Anterior cingulate cortex (tissue), 58 donors: Measurements from ENCODE around the gene GATAD2A.

Experiments
- DNase-seq, 58 donors: peaks; one replicate each; lab custom pipeline; 2025; lab: John Stamatoyannopoulos, UW

The GATAD2A gene

GRCh38 chr19:19525611-19526380 lies 120.3 kb downstream of the GATAD2A start:
- DNase-seq = no peak

- DNase-seq = peak in 23 of 58 donors; percentile 10 to 43 (median 22)
Measured at GRCh38 chr19:19526581-19527370, 121.3 kb downstream of the GATAD2A start.

- DNase-seq = no peak
Measured at GRCh38 chr19:19527371-19527656, 121.8 kb downstream of the GATAD2A start.

DNA sequence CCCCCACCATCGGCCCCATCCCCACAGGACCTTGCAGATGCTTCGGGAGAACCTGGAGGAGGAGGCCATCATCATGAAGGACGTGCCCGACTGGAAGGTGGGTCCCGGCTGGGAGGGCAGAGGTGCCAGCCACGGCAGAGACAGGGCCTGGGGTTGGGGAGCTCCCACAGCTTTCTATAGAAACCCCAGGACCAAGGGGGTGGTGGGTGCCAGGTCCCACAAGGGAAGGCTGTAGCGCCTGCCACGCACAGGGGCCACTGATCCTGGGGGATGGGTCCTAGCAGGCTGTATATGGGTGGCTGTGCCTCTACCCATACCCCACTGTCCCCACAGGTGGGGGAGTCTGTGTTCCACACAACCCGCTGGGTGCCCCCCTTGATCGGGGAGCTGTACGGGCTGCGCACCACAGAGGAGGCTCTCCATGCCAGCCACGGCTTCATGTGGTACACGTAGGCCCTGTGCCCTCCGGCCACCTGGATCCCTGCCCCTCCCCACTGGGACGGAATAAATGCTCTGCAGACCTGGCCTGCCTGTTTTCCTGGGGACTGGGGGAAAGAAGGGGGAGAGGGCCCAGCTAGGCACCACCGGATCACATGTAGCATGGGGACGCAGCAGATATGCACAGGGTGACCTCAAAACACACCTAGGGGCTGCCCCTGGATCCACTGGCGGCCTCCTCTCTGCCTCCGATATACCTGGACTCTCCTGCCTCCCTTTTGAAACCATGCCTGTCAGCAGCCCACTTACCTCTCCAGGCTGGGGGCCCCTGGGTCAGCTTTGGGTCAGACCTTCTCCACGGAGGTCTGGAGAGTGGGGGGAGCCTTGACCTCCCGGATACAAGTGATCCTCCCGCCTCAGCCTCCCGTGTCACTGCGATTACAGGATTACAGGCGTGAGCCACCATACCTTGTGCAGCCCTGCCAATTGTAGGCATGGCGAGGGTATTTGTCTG lies 122.5 kb downstream of the GATAD2A start:
- no peak for DNase-seq

DNA sequence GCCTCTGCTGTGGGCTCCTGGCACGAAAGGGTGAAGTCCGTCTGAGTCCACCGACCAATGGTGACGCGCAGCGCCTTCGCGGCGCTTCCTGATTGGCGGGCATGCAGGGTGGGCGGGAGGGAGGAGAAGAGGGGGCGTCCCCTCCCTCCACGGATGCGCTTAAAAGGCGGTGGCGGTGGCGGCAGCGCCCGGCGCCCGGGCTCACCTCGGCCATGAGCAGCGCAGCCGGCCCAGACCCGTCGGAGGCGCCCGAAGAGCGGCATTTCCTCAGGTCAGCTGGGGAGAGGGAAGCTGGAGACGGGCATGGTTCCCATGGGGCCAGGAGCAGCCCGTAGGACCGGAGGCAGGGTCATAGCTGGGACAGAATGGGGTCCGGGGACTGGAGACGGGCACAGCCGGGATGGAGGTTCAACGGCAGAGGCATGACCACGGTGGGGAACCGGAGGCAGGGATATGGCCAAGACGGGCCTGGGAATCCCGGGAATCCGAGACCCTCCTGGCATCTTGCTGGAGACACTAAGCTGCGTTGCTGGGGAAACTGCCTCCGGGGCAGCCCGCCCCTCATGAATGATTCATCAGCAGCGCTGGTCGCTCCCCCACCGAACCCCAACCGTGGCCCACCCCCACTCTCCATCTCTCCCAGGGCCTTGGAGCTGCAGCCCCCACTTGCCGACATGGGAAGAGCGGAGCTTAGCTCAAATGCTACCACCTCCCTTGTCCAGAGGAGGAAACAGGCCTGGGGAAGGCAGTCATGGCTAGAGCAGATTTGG lies 123.4 kb downstream of the GATAD2A start, which contains the start of gene YJEFN3:
TSS of gene YJEFN3 (plus strand) at position 191 of the 770 bp plus-strand sequence. CDS start at position 213, 22 bp downstream.
- DNase-seq = peak in 57 of 58 donors; percentile 9 to 90 (median 65)

DNA sequence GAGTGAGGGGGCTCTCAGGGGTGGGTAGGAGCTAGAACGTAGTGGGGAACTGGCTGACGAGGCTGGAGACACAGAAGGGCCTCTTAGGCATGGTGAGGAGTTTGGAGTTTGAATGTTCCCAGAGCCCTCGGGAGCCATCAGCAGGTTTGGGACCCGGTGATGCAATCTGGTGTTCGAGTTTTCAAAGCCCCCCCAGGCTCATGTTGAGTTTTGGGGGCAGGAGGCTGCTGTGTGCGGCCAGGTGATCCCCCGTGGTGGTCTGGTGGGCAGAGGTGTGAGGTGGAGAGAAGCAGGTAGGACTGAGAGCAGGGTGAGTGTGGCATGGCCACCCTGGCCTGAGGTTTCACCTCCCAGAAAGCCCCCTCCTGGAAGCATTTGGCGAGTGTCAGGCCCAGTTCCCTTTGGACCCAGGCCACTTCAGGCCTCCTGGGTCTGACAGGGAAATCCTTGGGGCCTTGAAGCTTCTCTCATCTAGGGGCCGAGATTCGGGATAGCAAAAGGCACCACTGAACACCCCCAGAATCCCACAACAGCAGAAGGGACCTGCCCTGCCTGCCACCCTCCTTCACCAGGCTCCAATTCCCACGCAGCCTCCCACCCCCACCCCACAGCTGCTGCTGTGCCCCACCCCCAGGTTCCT lies 124.4 kb downstream of the GATAD2A start:
- no peak for DNase-seq

- peak in 15 of 58 donors; percentile 11 to 51 (median 29) for DNase-seq
Measured at GRCh38 chr19:19530423-19530804, 124.9 kb downstream of the GATAD2A start.

- no peak for DNase-seq
Measured at GRCh38 chr19:19530889-19531288, 125.4 kb downstream of the GATAD2A start.

GRCh38 chr19:19531951-19532805 lies 126.7 kb downstream of the GATAD2A start:
- peak in 56 of 58 donors; percentile 12 to 96 (median 64) for DNase-seq

GRCh38 chr19:19532806-19533701 lies 127.6 kb downstream of the GATAD2A start:
- DNase-seq = no peak

DNA sequence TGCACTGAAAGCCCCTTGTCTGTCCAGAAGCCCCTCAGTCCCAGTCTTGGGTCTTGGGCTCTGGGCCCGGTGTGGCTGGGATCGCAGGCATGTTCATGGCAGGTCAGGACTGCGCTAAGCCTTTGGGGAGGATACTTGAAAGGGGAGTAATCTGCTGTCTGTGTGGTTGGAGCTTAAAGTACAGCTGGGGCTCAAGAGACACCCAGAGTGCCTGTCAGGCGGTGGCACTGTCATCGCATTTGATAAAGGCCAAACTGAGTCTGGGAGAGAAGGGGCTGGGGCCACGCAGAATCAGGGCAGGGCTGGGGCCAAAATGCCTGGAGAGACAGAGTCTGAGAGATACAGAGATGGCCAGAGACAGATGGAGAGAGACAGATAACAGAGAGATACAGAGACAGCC lies 128.4 kb downstream of the GATAD2A start:
- DNase-seq = no peak

DNA sequence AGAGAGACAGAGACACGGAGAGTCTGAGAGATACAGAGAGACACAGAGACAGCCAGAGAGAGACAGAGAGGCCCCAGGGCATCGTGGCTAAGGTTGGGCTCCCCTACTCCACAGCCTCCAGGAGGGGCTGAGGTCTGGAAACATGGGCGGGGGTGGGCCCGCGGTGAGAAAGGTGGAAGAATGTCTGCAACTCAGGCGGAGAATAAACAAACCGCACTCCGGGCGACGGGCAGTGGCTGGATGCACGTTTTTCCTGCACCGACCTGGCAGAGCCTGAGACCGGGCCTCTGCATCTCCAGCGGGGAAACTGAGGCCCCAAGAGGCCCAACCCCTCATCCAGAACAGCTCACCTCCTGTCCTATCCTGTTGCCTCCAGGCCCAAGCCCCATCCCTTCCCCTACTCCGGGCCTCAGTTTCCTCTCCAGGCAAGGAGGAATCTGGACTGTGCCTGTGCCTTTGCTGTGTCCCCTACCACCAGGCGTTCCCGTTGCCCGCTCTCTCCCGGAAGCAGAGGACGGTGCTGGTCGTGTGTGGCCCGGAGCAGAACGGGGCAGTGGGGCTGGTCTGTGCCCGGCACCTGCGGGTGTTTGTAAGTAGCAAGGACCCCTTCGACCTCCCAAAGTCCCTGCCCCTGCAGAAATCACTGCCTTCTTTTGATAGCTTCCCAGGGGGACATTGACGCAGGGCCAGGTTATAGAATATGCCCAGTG lies 129.2 kb downstream of the GATAD2A start:
- no peak for DNase-seq

- no peak for DNase-seq
Measured at GRCh38 chr19:19535311-19536191, 130.1 kb downstream of the GATAD2A start.

DNA sequence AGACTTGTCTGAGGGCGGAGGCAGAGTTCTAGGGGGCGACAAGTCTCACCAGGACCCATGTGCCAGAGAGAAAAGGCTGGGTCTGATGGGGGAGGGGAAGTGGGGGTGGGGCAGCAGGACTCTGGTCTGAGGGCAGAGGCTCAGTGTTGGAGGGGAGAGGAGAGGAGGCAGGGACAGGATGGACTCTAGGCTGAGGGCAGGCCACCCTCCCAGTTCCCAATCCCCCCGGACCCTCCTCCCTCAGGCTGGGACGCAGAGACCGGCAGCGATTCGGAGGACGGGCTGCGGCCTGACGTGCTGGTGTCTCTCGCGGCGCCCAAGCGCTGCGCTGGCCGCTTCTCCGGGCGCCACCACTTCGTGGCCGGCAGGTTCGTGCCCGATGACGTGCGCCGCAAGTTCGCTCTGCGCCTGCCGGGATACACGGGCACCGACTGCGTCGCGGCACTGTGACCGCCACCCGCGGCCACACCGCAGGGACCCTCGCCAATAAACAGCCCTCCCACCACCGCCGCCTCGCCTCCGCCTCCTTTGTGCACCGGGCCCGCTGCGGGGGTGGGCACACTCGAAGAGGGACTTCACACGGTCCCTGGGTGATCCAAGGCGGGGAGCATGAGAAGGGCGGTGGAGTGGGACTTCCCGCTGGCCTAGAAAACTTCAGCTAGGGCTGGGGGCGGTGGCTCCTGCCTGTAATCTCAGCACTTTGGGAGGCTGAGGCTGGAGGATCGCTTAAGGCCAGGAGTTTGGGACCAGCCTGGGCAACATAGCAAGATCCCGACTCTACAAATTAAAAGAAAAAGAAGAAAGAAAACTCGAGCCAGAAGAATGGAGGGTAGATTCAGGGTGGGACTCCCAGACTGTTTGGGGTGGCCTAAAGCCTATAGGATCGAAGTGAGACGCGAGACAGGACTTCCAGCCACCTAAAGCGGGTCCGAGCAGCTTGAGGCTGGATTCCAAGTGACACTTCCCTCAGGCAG lies 131.9 kb downstream of the GATAD2A start:
- DNase-seq = peak in 1 of 58 donors; percentile 9
